Mucosa of stomach (tissue), 1 donor: Measurements from ENCODE around the gene TDRD5.
A peak's percentile ranks its signal among the peaks of the same experiment; 100 is the strongest.
"Not testable (repeated sequence)": the region's sequence is repeated elsewhere in the genome, so short reads cannot be mapped to it uniquely, and the experiment has no call there.

Experiments used
- H3K27me3 ChIP-seq: one replicate; pipeline ENCODE4 v1.7.0; 2013; ENCODE audit warnings: mild to moderate bottlenecking, low read length; ENCODE audit not compliant: control insufficient read depth, insufficient read depth
- H3K36me3 ChIP-seq: one replicate; pipeline ENCODE4 v1.7.0; 2013; ENCODE audit warnings: low read length; ENCODE audit not compliant: control insufficient read depth, insufficient read depth
- H3K4me1 ChIP-seq: one replicate; pipeline ENCODE4 v1.7.0; 2013; ENCODE audit warnings: mild to moderate bottlenecking, low read length; ENCODE audit not compliant: control insufficient read depth, insufficient read depth
- H3K4me3 ChIP-seq: one replicate; pipeline ENCODE4 v1.7.0; 2013; ENCODE audit warnings: low read length
- H3K9ac ChIP-seq: one replicate; pipeline ENCODE4 v1.7.0; 2013; ENCODE audit warnings: mild to moderate bottlenecking, low read length, moderate library complexity
- H3K9me3 ChIP-seq: one replicate; pipeline ENCODE4 v1.7.0; 2013; ENCODE audit warnings: mild to moderate bottlenecking, low read length, moderate library complexity; ENCODE audit not compliant: control insufficient read depth
- donor health status: Pancreatic carcinoma.

TDRD5 gene

GRCh38 chr1:179630719-179631118 is 39.1 kb downstream of the TDRD5 start:
- Histone ChIP-seq H3K36me3 (no peaks in the 10 kb centered on the region), H3K9me3 (no peaks in the 10 kb centered on the region), H3K9ac (no peak overlapping the region), H3K4me3 (no peak overlapping the region), H3K27me3 (no peaks in the 10 kb centered on the region), H3K4me1 (no peaks in the 10 kb centered on the region)

- Histone ChIP-seq H3K9ac (no peak overlapping the region), H3K4me1 (no peaks in the 10 kb centered on the region), H3K9me3 (no peaks in the 10 kb centered on the region), H3K27me3 (no peaks in the 10 kb centered on the region), H3K4me3 (no peak overlapping the region), H3K36me3 (no peaks in the 10 kb centered on the region)
Measured at GRCh38 chr1:179632868-179633267, 41.2 kb downstream of the TDRD5 start.

- Histone ChIP-seq H3K9me3 (no peaks in the 10 kb centered on the region), H3K36me3 (no peaks in the 10 kb centered on the region), H3K4me3 (no peak overlapping the region), H3K4me1 (no peaks in the 10 kb centered on the region), H3K27me3 (no peaks in the 10 kb centered on the region), H3K9ac (no peak overlapping the region)
Measured at GRCh38 chr1:179637211-179637860, 45.7 kb downstream of the TDRD5 start.

GRCh38 chr1:179661018-179661417 is 69.4 kb downstream of the TDRD5 start:
- Histone ChIP-seq H3K4me1 (no peaks in the 10 kb centered on the region), H3K27me3 (no peaks in the 10 kb centered on the region), H3K9me3 (no peaks in the 10 kb centered on the region), H3K4me3 (no peak overlapping the region), H3K36me3 (no peaks in the 10 kb centered on the region), H3K9ac (no peak overlapping the region)

- Histone ChIP-seq H3K27me3 (no peaks in the 10 kb centered on the region), H3K36me3 (no peaks in the 10 kb centered on the region), H3K4me1 (no peaks in the 10 kb centered on the region), H3K9ac (no peak overlapping the region), H3K9me3 (no peaks in the 10 kb centered on the region), H3K4me3 (no peak overlapping the region)
Measured at GRCh38 chr1:179663810-179664209, 72.2 kb downstream of the TDRD5 start.

GRCh38 chr1:179677882-179678281 is 86.2 kb downstream of the TDRD5 start:
- H3K9me3 ChIP-seq: no peaks in the 10 kb centered on the region
- no peak overlapping the region for H3K4me3 ChIP-seq
- no peaks in the 10 kb centered on the region for H3K27me3 ChIP-seq
- H3K4me1 ChIP-seq: no peaks in the 10 kb centered on the region
- no peaks in the 10 kb centered on the region for H3K36me3 ChIP-seq
- H3K9ac ChIP-seq: no peak overlapping the region

- H3K9ac ChIP-seq, H3K9me3 ChIP-seq, H3K4me3 ChIP-seq, H3K27me3 ChIP-seq, H3K36me3 ChIP-seq, H3K4me1 ChIP-seq: not testable (repeated sequence)
Measured at GRCh38 chr1:179694530-179694929, 102.9 kb downstream of the TDRD5 start.

GRCh38 chr1:179702946-179703539 is 111.4 kb downstream of the TDRD5 start:
- Histone ChIP-seq H3K36me3 (no peaks in the 10 kb centered on the region), H3K27me3 (no peaks in the 10 kb centered on the region), H3K9me3 (no peaks in the 10 kb centered on the region), H3K4me1 (peaks cover 12% of the 10 kb centered on the region), H3K4me3 (no peak overlapping the region), H3K9ac (peak overlapping the region; percentile 42)

GRCh38 chr1:179706339-179706941 is 114.8 kb downstream of the TDRD5 start:
- H3K4me3 ChIP-seq: no peak overlapping the region
- H3K27me3 ChIP-seq: no peaks in the 10 kb centered on the region
- H3K36me3 ChIP-seq: no peaks in the 10 kb centered on the region
- peaks cover 30% of the 10 kb centered on the region for H3K4me1 ChIP-seq
- no peak overlapping the region for H3K9ac ChIP-seq
- H3K9me3 ChIP-seq: no peaks in the 10 kb centered on the region

GRCh38 chr1:179707406-179707805 is 115.8 kb downstream of the TDRD5 start:
- Histone ChIP-seq H3K4me1 (peaks cover 30% of the 10 kb centered on the region), H3K27me3 (no peaks in the 10 kb centered on the region), H3K4me3 (no peak overlapping the region), H3K36me3 (no peaks in the 10 kb centered on the region), H3K9ac (no peak overlapping the region), H3K9me3 (no peaks in the 10 kb centered on the region)

GRCh38 chr1:179708434-179709195 is 117.0 kb downstream of the TDRD5 start:
- Histone ChIP-seq H3K4me1 (peaks cover 23% of the 10 kb centered on the region), H3K36me3 (no peaks in the 10 kb centered on the region), H3K9me3 (no peaks in the 10 kb centered on the region), H3K27me3 (no peaks in the 10 kb centered on the region), H3K9ac (no peak overlapping the region), H3K4me3 (no peak overlapping the region)

GRCh38 chr1:179709841-179710329 is 118.3 kb downstream of the TDRD5 start:
- Histone ChIP-seq H3K27me3 (no peaks in the 10 kb centered on the region), H3K4me1 (peaks cover 23% of the 10 kb centered on the region), H3K9ac (no peak overlapping the region), H3K4me3 (no peak overlapping the region), H3K36me3 (no peaks in the 10 kb centered on the region), H3K9me3 (no peaks in the 10 kb centered on the region)
